Hypothalamus (tissue), 51 donors: ENCODE data around the gene APC.
"Not testable (repeated sequence)": the region's sequence is repeated elsewhere in the genome, so short reads cannot be mapped to it uniquely, and the experiment has no call there.

Experiments used
- DNase-seq, 51 donors: peaks; one replicate each; lab custom pipeline; 2025; lab: John Stamatoyannopoulos, UW

The APC gene

DNA sequence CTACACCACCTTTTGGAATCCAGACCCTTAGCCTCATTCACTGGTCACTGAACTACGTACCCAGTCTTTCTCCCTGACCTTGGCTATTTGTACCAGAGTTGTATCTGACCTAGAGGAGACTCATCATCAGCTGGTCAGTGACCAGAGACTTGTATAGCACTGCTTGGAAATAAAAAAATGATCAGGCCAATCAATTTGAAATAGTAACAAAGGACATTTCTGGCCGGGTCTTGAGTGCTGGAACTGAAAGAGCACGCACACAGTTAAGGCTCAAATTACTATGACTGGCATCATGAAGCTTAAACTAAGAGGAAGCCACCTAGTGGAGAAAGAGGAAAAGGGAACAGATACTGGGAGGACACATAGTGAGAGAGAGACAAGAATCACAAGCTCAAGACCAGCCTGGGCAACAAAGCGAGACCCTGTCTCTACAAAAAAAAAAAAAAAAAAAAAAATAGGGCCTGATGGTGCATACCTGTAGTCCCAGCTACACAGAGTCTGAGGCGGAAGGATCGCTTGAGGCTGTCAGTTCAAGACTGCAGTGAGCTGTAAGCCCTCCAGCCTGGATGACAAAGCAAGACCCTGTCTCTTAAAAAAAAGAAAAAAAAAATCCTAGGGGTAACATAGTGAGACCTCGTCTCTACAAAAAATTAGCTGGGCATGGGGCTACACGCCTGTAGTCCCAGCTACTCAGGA, 110.6 kb downstream of the APC start:
- DNase-seq, result peak in 3 of 51 donors; percentile 4 to 35 (median 16)

DNA sequence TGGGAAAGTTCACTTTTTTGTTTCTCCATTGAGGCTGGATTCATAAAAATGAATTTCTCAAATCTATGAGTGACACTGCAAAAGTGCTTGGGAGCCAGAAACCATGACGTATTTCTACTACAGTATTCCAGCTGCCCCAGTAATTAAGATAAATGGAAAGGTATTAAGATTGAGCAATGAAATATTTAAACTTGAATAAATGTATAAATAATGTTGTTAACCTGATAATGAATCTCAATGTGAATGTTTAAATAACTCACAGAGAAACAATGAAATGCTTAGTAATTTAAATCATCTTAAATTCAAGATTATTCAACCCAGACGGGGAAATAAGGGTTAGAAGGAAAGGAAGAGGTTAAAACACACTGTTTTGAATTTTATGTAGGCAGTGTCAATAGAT, 112.2 kb downstream of the APC start:
- DNase-seq, result no peak

DNA sequence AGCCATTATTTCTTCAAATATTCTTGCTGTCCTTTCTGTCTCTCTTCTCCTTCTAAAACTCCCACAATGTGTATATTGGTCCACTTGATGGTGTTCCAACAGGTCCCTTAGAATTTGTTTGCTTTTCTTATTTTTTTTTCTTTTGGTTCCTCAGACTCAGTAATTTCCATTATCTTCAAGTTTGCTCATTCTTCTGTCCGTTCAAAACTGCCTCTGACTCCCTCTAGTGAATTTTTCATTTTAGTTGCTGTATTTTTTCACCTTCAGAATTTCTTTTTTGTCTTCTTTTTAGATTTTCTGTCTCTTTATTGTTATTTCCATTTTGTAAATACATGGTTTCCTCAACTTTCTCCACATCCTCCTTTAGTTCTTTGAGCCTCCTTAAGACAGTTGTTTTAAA, 117.0 kb downstream of the APC start:
- DNase-seq, result no peak

DNA sequence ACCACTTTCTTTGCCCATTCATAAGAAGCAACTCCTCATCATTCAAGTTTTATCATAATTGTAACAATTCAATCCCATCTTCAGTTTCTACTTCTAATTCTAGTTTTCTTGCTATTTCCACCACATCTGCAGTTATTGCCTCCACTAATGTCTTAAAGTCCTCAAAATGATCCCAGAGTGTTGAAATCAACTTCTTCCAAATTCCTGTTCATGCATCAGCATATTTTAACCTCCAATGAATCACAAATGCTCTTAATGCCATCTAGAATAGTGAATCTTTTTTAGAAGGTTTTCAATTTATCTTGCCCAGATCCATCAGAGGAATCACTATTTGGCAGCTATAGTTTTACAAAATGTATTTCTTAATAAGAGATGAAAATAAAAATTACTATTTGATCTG, 120.2 kb downstream of the APC start:
- DNase-seq, result no peak

DNA sequence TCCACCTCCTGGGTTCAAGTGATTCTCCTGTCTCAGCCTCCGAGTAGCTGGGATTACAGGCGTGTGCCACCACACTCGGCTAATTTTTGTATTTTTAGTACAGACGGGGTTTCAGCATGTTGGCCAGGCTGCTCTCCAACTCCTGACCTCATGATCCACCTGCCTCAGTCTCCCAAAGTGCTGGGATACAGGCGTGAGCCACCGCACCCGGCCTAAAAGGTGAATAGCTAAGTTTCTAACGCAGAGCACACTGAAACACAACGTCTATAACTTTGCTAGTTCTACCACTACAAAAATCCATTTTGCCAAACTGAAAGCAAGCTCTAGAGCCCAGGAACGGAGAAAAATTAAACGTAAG, 122.9 kb downstream of the APC start:
- not testable (repeated sequence) for DNase-seq

DNA sequence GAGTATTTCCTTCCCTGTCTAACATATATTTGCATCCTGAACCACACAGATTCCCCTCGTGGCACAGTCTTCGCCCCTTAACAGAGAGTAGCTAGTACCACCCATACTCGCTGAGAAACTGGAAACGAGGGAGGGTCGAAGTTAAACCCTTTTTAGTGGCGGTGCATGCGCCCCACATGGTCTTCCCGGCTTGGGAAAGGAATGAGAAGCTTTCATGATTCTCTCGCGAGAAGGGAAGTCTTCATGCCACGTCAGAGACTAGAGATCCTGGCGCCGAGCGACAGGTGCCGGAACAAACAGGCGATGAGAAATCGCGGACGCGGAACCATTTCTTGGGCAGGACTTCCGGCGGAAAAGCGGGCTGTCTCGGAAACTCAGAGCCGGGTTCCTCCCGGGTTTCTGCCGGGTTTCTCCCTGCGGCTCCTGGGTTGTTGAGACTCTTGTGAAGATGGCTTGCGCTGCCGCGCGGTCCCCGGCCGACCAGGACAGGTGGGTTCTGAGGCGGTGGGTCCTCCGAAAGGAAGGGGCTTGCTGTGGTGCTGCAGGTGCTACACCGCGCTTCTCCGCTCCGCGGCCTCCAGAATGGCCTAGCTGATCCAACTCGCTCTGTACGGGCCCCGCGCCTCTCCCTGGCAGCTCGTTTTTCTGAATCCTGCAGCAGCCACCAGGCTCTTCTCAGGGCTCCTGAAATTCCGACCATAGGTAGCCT, 123.4 kb downstream of the APC start, which contains the start of gene SRP19:
Gene SRP19, plus strand, starts transcription at position 359 of the 709 bp plus-strand sequence. Its CDS starts 90 bp downstream, at position 449.
- DNase-seq, result peak; percentile 45 to 97 (median 89)

DNA sequence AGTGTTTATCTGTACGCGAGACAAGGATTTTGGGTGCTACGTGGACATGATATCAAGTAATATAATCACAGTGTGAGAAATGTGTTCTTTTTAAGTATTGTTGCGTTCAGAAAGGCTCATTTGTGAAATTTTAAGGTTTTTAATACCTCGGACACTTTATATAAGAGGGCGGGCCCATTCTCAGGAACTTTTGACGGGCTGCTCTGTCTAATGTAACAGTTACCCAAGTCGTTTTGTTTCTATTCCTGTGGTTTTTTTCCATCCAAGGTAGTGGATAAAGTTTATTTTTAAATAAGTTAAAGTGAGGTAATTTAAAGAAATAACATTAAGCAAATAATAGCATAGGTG, 123.9 kb downstream of the APC start:
- no peak for DNase-seq

DNA sequence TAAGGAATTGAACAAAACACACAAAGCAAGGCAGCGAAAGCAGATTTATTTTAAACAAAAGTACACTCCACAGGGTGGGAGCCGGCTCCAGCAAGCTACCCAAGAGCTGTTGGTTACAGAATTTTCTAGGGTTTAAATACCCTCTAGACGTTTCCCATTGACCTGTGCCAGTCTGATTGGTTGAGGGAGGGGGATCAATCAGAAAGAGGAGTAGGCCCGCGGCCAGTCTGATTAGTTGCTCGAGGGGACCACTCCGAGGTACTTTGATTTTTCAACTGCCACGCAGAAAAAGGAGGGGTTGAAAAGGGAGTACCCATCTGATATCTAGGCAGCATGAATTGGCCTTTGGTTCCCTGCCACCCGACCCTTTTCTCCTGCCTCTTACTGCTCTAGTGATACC, 124.4 kb downstream of the APC start:
- no peak for DNase-seq

DNA sequence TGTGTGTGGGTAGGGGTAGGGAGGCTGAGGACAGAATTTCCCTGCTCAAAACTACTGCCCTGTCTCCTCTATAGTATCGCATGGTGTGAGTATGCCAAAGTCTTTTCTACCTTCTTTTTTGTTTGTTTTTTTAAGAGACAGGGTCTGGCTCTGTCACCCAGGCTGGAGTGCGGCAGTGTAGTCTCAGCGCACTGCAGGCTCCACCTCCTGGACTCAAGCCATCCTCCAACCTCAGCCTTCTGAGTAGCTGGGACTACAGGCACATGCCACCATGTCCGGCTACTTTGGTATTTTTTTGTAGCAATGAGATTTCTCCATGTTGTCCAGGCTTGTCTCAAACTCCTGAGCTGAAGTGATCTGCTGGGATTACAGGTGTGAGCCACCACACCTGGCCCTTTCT, 125.9 kb downstream of the APC start:
- DNase-seq, result peak in 7 of 51 donors; percentile 2 to 24 (median 4)

DNA sequence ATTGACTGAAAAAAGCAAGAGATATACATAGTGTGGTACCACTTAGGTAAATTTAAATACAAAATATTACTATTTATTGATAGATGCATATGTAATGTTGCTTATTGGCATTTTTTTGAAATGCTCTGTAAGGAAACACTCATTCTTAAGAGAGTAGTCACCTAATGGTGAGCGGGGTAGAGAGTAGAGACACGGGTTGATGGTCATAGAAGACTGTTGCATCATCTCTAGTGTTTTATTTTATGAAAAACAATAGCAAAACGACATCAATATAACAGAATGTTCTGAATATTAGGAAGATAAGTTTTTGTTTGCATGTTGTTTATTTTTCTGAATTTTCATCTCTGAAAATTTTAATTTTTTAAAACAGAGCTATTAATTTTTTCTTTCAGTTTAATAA, 127.4 kb downstream of the APC start:
- DNase-seq, result no peak

DNA sequence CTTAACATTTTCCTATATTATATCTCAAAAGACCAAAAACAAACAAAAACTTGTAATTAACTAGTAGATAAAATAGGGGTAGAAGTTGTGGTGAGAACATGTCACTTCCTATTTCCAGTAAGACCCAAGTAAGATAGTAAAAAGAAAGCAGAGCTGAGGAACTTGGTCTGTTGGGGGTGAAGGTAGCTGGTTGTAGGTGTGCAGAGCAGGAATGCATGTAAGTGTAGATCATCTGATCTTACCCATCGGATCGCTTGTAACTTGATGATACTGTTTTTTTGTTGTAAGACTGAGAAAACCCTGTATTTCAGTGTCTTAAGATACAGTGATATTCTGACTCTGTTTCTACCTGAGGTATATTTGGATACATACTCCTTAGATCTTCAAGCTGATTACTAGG, 129.1 kb downstream of the APC start:
- DNase-seq, result no peak

DNA sequence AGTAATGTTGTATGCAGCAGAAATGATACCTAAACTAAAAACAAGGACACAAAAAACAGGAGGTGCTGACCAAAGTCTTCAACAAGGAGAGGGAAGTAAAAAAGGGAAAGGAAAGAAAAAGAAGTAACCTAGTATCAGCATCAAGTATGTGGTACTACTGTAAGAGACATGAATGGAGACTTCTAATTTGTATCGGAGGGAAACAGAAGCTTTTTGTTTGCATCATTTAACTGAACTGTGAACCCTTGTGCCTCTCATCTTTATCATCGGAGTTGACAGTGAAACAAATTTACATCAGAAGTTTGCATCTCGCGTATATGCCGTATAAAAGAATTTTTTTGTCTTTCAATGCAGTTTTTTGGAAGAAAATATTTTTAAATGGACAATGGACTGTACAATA, 129.7 kb downstream of the APC start:
- no peak for DNase-seq

DNA sequence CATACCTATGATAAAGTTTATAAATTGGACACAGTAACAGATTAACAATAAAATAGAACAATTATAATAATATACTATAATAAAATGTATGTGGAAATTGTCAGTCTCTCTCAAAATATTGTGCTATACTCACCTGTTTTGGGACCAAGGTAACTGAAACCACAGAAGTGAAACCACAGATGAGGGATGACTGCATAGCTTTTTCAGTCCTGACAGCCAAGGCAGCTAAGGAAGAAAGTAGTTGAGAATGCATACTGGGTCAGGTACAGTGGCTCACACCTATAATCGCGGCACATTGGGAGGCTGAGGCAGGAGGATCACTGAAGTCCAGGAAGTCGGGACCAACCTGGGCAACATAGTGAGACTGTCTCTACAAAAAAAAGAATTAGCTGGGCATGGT, 132.3 kb downstream of the APC start:
- no peak for DNase-seq

DNA sequence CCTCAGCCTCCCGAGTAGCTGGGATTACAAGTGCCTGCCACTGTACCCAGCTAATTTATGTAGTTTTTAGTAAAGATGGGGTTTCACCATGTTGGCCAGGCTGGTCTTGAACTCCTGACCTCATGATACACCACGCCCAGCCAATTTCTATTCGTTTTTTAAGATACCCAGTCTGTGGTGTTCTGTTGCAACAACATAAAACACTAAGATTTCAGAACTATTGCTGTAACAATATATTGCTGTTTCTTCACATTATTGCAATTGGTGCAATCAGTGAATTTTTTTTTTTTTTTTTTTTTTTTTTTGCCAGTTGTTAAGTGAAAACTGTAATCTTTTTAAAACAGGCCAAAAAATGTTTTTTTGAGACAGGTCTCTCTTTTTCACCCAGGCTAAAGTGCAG, 133.3 kb downstream of the APC start:
- DNase-seq, result no peak

DNA sequence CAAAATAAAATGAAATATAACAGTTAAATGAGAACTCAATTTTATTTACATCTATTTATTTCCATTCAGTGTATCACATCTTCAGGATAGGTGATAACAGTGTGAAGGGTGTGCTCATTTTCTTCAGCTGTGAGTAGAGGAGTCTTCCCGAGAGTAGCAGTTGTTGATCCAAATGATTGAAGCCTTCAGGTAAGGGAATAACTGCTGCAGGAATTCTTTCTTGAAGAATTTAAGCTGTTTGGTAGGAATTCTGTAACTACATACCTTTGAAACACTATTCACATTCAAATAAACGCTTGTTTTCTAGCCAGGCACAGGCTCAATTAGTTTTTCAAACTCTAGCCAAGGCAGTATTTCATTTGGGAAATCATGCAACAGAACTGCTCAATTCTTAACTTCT, 138.7 kb downstream of the APC start:
- no peak for DNase-seq

DNA sequence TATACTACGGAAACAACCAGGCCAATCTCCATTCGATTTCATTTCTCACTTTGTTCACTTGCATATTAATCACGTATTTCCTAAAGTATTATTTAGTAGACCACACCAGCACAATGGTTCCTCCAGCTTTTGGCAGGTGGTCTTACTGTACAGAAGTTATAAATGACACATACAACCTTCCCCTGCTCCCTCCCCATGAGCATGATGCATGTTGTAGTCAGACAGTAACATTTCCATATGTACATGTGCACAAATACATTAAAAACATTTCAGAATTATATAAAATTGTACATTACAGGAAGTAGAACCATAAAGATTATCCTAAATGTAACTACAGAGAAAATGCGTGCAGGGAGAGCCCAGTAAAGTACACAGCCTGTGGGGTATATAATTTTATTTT, 140.4 kb downstream of the APC start:
- DNase-seq, result no peak

DNA sequence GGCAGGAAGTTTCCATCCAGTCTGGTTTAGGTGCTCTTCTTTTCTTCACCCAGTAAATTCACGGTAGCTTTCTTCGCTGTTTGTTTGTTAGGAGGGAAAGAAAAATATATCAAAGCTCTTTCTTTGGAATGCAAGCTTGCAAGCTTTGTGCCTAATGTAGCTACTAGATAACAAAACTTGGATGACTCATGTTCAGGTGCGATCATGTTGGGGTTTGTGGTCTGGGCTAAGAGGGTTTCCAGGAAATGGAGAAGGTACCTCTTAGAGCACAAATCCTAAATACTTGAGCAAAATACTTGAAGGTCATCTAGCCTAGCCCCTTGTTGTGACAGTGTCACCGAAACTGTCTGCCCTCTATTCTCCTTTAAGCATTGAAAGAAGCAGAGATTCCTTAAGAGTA, 141.1 kb downstream of the APC start:
- peak in 1 of 51 donors; percentile 5 for DNase-seq

DNA sequence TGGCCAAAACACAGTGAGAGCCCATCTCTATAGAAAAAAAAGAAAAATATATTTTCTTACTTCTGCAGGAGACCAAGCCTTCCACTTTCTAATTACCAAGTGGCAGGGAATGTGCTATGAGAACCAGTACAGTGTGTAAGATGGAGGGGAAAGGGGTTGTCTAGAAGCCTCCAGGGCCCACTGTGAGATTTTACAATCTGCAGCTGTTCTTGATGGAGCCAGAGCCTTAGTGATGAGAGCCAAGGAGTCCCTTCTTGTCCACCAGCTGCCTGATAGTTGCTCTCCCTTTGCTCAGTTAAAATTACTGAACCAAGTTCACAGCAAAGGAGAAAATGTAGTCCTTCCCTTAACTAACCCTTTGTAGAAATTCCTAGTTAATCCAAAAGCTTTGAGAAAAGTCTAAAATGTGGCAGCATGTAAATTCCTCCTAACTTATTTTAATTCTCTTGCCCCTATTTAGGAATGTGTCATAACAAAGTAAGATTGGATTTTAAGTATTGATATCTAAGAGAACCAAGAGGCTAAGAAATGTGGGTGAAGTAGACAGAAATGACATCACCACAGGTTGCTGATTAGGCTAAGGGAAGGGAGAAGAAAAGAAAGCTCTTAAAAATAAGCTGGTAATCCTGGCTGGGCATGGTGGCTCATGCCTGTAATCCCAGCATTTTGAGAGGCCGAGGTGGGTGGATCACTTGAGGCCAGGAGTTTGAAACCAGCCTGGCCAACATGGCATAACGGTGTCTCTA, 142.7 kb downstream of the APC start:
- DNase-seq, result no peak

DNA sequence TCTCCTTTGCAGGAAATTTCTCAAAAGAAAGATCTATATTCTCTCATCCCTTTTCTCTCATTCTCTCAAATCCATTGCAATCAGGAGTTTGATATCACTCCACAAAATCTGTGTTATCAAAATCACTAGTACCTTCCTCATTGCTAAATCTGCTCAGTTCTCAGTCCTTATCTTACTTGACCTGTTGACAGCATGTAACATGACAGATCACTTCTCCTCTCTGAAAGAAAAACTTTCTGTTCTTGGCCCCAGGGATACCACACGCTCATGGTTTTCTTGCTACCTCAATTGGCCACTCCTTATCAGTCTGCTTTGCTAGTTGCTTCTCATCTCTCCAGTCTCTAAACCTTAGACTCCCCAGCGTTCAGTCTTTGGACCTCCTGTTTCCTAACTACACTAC, 145.5 kb downstream of the APC start:
- no peak for DNase-seq

DNA sequence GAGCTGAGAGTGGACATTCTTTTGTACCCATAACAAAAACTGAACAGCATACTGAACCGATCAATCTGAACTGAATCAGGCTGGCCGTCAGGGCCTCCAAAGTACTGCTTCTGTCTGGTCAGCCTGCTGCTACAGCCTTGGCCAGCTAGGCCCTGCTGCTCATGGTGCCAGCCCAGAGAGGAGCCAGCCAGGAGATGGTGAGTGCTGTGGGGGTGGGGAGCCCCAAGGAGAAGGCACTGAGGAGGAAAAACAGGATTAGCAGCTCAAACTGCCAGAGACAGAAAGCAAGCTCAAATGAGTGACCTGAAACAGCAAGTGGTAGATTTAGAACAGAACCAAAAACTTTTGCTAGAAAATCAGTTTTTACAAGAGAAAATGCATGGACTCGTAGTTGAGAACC, 147.3 kb downstream of the APC start:
- peak in 37 of 51 donors; percentile 2 to 75 (median 45) for DNase-seq

DNA sequence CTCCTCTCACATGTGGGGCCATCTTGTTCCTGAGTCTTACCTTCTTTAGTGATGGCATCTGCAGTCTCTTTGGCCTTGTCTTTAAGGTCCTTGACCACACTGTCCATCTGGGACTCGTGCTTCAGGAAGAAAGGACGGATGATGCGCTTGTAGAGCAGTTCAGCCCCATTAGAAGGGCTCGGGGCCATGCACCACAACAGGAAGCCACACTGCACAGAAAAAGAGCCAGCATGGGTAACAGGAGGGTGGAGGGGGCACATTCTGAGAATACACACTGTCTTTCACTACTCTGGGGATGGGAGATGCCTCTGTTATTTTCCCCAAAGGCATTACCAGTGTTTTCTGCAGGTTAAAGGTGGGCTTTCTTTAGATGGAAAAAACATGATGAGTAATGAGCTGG, 149.3 kb downstream of the APC start:
- no peak for DNase-seq

DNA sequence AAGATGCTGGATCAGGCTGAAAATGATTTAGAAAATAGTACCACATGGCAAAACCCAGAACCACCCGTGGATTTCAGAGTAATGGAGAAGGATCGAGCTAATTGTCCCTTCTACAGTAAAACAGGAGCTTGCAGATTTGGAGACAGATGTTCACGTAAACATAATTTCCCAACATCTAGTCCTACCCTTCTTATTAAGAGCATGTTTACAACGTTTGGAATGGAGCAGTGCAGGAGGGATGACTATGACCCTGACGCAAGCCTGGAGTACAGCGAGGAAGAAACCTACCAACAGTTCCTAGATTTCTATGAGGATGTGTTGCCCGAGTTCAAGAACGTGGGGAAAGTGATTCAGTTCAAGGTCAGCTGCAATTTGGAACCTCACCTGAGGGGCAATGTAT, 154.4 kb downstream of the APC start:
- DNase-seq, result not testable (repeated sequence)
